Fibroblast of lung (primary cell): ENCODE results near the gene SPRR2E.

Experiments
- EZH2 ChIP-seq: IDR thresholded peaks from 2 replicates; pipeline ENCODE4 v1.5.1; 2012; ENCODE audit warnings: low read length, control low read depth, mild to moderate bottlenecking; ENCODE audit errors: missing control alignments
- TF ChIP-seq, protein P1 (sequence below), 2 donors: IDR thresholded peaks in 1 of 2; conservative IDR thresholded peaks in 1 of 2; 1 replicate in 1 of 2; 2 replicates in 1 of 2; pipeline ENCODE4 v1.5.1; 2011 to 2012; ENCODE audit warnings: low read length in 2 of 2, control low read depth in 1 of 2, inconsistent platforms in 1 of 2, low read depth in 1 of 2, mild to moderate bottlenecking in 1 of 2

- TF ChIP-seq, protein P1, sequence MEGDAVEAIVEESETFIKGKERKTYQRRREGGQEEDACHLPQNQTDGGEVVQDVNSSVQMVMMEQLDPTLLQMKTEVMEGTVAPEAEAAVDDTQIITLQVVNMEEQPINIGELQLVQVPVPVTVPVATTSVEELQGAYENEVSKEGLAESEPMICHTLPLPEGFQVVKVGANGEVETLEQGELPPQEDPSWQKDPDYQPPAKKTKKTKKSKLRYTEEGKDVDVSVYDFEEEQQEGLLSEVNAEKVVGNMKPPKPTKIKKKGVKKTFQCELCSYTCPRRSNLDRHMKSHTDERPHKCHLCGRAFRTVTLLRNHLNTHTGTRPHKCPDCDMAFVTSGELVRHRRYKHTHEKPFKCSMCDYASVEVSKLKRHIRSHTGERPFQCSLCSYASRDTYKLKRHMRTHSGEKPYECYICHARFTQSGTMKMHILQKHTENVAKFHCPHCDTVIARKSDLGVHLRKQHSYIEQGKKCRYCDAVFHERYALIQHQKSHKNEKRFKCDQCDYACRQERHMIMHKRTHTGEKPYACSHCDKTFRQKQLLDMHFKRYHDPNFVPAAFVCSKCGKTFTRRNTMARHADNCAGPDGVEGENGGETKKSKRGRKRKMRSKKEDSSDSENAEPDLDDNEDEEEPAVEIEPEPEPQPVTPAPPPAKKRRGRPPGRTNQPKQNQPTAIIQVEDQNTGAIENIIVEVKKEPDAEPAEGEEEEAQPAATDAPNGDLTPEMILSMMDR (conservative IDR thresholded peaks at IDR 0.05 in 1 of 2, IDR thresholded peaks at IDR 0.05 in 1 of 2; ENCODE audit: low read depth in 1 of 2, low read length in 2 of 2): no peak
- TF ChIP-seq EZH2: no peak
Measured at GRCh38 chr1:153119491-153119971, 25.2 kb upstream of the SPRR2E start.
